DMS53 treated with DMSO at 0.1 percent for 48 hours (cell line): ENCODE measurements around the gene PKMYT1.

Source experiments
- DNase-seq: peaks from one replicate; lab custom pipeline; 2025; ENCODE audit not compliant: unreplicated experiment; lab: John Stamatoyannopoulos, UW

Gene PKMYT1

GRCh38 chr16:2980227-2981176 lies at the start of gene PKMYT1:
Gene PKMYT1, minus strand, starts transcription at chr16:2980446. Its CDS starts 789 bp downstream, at chr16:2979657.
- peak; percentile 53 for DNase-seq

DNA sequence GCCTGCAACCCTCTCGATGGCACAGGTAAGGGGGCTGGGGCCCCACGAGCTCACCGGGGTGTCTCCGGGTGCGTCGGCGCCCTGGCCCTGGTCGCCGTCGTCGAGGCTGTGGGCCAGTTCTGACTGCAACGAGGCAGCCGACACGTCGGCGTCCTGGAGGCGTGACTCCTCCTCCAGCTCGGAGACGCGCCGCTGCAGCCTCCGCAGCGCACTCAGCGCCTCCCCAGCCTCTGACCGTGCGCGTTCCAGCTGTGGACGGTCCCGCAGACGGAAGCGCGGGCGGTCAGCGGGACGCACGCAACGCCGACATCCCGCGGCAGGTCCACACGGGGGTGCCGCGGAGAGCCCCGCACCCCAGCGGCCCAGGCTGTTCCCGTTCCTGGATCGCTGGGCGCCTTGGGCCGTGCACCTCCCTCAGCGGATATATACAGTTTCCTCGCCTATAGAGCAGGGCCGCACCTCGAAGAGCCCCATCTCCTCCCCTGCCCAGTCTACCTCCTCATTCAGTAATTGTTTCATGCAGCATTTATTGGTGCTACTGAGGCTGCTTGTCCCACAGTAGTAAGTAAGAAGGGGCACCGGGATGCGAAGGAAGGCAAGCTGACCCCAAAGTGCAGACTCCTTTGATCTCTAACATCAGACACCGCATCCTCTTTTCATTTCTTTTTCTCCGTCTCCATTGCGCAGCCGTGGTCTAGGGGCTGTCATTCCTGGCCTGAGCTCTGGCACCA lies 49.4 kb upstream of the PKMYT1 start:
- DNase-seq = no peak

GRCh38 chr16:3028716-3029319 lies 48.6 kb upstream of the PKMYT1 start:
- DNase-seq = no peak

DNA sequence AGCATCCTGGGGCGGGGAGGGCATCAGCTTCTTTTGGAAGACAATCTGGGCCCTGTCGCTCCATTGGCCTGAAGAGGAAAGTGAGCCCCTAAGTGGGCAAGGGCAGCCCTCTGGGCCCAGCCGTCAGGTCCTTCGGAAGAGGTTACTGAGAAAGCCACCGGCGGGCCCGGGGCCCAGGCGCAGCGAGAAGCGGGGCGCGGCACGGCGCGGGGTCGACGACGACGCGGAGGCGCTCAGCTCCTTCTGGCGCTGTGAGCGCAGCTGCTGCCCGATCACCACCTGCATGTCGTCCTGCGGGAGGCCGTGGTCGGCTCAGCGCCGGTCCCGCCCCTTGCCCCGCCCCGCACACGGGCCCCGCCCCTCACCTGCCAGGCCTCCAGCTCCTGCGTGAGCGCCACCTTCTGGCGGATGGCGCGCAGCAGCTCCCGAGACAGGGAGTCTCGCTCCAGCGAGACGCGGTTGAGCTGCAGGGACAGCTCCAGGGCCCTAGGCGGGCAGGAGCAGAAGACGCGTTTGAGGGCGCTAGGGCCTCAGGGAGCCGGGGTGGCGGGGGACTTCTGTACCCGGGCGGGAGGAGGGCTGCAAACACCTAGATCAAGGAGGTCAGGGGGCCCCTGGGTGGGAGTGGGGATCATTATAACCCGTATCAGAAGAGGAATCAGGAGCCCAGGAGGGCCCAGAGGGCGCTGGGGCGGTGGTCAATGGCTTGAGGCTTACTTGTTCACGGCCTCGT lies 47.9 kb upstream of the PKMYT1 start:
- DNase-seq = peak; percentile 53

- DNase-seq = no peak
Observed at GRCh38 chr16:3027489-3027795, 47.2 kb upstream of the PKMYT1 start.

DNA sequence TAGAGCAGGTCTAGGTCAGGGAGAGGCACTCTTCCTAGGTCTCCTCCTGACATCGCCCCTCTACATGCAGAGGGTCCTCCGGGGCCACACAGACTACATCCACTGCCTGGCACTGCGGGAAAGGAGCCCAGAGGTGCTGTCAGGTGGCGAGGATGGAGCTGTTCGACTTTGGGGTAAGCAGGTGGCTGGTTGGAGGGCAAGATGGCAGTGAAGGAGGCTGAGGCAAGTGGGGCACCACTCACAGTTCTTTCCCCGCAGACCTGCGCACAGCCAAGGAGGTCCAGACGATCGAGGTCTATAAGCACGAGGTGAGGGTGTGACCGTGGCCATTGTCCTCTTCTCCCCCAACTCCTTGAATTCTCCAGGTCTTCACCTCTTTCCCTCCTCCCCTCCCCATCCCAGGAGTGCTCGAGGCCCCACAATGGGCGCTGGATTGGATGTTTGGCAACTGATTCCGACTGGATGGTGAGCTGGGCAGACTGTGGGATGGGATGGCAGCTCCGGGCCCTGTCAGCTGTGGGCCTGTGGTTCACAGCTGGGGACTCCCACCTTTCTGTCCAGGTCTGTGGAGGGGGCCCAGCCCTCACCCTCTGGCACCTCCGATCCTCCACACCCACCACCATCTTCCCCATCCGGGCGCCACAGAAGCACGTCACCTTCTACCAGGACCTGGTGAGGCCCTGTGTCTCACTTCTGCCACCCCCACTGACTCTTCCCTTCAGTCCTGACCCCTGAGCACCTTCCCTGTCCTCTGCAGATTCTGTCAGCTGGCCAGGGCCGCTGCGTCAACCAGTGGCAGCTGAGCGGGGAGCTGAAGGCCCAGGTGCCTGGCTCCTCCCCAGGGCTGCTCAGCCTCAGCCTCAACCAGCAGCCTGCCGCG lies 46.6 kb upstream of the PKMYT1 start:
- DNase-seq = no peak

DNA sequence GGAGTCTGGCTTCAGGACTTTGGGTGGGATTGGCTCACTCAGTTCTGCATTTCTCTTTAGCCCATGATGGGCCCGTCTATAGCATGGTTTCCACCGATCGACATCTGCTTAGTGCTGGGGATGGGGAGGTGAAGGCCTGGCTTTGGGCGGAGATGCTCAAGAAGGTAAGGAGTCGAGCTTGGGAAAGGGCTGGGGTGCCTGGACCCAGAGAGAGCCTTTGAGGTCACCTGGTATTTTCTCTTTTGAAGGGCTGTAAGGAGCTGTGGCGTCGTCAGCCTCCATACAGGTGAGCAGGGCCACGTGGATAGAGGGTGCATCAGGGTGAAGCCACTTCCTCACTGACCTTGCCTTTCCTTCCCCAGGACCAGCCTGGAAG lies 45.7 kb upstream of the PKMYT1 start:
- no peak for DNase-seq

- no peak for DNase-seq
Observed at GRCh38 chr16:3025032-3026002, 45.1 kb upstream of the PKMYT1 start.

- peak; percentile 90 for DNase-seq
Observed at GRCh38 chr16:3023669-3024478, 43.6 kb upstream of the PKMYT1 start, which contains the start of the genes HCFC1R1 and THOC6. Gene HCFC1R1, minus strand, starts transcription at chr16:3023942. Its CDS starts 1 bp downstream, at chr16:3023941. Gene THOC6, plus strand, starts transcription at chr16:3024035. Its CDS starts 292 bp downstream, at chr16:3024327.

DNA sequence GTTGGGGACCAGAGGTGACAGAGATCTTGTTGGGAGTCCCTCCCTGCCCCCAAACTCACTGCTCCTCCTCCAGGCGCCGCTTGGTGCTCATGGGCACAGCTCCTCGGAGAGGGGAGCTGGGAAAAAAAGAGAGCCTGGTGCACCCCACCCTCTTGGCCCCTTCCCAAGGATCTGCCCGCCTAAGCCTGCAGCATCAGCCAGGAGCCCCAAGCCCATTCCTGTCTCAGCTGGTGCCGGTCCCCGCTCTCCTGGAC lies 43.1 kb upstream of the PKMYT1 start:
- DNase-seq = no peak

DNA sequence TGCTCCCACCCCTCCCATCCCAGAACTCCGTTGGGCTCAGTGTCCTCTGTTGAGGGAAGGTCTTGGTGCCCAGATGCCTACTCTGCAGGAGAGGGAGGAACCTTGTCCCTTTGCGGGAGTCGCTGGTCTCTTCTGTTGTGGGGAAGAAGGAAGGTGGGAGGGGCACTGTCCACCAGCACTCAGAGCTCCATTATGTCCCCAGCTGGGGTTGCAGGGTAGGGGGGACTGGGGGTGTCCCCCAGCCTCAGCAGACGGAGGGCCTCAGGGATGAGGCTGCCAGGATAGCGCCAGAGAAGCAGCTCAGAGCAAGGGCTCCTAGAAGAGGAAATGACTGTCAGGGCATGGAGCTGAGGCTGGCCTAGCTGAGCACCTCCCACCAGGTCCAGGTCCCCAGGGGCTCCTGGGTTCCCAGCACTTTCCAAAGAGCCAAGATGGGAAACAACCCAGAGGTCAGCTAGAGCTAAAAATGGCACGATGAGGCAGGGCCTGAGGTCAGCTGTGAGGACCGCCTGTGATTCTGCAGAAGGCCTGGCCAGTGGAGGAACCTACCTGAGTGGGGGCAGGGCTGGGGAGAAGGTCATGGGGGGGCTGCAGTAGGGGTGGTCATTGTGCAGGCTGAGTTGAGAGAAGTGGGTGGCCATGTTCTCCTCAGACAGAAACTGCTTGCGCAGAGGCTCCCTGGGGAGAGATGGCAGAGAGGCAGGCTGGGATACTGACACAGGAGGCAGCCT lies 42.6 kb upstream of the PKMYT1 start:
- DNase-seq = no peak

DNA sequence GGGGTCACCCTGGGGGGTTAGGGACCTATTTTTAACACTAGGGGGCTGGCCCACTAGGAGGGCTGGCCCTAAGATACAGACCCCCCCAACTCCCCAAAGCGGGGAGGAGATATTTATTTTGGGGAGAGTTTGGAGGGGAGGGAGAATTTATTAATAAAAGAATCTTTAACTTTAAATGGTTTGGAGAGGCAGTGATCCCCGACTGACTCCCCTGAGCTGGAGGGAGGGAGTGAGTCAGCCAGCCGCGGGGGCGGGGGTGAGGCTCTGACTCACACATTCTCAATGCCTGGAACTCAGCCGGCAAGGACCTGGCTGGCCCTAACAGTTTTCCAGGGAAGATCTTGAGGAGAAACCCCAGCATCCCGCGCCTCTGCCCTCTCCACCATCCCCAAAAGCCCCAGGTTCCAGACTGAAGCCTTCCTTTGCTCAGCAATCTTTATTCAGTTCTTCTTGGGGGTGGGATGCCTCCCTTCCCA lies 42.0 kb upstream of the PKMYT1 start:
- peak; percentile 48 for DNase-seq

DNA sequence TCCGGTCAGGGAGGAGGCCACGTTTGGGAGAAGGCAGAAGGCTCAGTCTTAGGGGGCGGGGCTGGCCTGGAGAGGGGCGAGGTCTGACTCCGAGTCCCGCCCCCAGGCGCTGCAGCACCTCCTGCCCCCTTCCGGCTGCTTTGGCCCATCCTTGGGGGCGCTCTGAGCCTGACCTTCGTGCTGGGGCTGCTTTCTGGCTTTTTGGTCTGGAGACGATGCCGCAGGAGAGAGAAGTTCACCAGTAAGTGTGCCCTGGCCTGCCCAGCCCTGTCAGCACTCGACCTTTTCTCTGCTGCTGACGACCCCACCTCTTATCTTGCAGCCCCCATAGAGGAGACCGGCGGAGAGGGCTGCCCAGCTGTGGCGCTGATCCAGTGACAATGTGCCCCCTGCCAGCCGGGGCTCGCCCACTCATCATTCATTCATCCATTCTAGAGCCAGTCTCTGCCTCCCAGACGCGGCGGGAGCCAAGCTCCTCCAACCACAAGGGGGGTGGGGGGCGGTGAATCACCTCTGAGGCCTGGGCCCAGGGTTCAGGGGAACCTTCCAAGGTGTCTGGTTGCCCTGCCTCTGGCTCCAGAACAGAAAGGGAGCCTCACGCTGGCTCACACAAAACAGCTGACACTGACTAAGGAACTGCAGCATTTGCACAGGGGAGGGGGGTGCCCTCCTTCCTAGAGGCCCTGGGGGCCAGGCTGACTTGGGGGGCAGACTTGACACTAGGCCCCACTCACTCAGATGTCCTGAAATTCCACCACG lies 41.4 kb upstream of the PKMYT1 start:
- peak; percentile 39 for DNase-seq

DNA sequence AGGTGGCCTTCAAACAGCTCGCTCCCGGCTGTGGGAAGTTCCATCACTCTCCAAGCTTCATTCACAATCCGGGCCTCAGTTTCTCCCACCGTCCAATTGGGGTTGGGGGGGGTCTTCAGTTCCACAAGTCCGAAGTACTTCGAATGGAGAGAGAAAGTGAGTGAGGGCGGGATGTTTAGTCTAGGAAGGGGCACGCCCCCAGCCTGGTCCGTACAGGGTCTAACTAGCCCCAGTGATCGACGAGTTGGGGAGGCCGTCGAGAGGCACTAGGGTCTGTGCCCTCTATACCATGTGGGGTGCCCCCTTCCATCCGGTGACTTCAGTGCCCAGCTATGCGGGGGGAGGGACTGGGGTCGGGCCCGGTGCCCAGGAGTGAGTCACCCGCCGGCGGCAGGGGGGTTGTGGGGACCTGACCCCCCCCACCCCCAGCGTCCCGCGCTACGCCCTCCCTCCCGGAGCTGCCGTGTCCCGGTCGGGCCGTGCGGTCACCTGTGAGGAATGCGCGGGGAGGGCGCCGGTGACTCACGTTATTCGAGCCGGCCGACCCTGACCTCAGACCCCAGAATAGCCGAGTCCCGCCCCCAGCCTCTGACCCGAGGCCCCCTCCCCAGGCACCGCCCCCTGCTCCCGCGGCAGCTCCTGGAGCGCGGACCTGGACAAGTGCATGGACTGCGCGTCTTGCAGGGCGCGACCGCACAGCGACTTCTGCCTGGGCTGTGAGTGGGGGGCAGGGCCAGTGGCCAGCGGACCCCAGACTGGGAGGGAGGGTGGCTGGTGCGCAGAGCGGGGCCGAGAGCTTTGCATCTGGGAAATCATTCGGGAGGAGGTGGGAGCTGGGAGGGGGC lies 40.6 kb upstream of the PKMYT1 start:
- DNase-seq = no peak

- DNase-seq = peak; percentile 45
Observed at GRCh38 chr16:3020247-3020603, 40.0 kb upstream of the PKMYT1 start, which contains the start of gene TNFRSF12A. Gene TNFRSF12A, plus strand, starts transcription at chr16:3020368. Its CDS starts 30 bp downstream, at chr16:3020398.
